GM21825 (cell line): Measurements from ENCODE around the gene SLC17A2.

Experiments used
- ATAC-seq: cut with Tn5 transposase; IDR thresholded peaks from one replicate; pipeline ENCODE4 v1.9.1; 2021; ENCODE audit warnings: mild to moderate bottlenecking, moderate library complexity; ENCODE audit not compliant: unreplicated experiment

SLC17A2 gene

DNA sequence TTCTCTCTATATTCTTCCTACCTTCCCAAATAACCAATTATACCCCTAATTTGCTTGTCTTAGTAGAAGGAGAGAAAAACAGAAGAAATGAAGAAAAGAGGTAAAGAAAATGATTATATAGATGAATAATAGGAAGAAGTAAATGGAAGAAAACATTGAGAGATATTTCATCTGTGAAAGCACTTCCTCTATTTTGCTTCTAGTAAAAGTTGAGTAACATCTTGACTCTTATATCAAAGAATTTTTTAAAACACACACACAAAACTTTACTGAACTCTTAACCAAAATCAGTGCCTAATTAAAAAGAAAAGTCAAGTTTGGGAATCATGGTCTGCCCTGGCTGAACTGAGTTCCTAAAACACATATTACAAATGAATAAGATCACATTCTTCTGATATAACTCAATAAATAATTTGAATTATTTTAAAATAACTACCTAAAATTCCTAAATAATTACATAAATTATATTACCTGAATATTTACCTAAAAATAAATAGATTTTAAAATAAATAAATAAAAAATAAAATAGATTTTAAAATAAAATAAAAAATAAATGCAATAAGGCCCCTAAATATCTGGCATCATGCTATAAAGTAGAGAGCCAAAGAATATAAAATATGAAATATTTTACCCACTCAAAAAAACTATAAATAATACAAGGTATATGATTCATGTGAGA, 8.8 kb downstream of the SLC17A2 start:
- ATAC-seq, result no peak

DNA sequence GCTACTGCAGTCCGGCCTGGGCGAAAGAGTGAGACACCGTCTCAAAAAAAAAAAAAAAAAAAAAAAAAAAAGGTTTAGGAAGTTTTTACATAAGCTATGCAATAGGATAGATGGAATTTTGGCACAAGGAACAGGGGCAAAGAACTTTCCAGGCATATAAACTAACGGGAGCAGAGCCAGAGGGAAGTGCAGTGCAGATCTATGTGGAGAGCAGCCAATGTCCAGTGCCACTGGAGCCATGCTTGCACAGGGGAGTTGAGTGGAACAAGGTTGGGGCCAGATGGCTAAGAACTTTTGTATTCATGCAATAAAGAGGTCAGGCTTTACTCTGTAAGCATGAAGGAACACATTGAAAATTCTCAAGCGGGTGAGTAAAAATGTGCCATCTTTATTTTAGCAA, 10.8 kb downstream of the SLC17A2 start:
- ATAC-seq, result no peak

DNA sequence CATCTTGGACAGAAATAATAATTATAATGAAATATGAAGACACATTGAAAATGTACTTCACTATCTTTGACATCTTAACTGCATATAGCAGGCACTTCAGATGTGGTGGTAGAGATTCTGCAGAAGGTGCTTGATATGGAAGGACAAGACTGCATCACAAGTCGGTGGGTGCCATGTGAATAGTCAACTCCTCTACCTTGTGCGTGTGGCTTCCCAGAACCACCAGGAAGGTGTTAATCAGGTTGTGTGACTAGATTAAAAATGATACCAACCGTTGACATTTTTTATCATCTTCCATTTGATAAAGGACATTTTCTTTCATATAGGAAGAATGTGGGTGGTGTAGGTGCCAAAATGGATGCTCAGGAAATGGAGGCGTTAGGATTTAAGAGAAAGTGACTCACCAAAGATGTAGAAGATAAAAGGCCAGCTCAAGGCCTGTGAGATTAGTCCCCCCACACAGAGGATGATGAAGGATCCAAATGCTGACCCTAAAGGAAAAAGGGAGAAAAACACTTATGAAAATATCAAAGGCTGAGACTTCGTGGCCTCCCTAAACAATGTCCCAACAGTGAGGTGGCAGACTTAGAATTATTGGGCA, 12.3 kb downstream of the SLC17A2 start:
- ATAC-seq, result no peak

DNA sequence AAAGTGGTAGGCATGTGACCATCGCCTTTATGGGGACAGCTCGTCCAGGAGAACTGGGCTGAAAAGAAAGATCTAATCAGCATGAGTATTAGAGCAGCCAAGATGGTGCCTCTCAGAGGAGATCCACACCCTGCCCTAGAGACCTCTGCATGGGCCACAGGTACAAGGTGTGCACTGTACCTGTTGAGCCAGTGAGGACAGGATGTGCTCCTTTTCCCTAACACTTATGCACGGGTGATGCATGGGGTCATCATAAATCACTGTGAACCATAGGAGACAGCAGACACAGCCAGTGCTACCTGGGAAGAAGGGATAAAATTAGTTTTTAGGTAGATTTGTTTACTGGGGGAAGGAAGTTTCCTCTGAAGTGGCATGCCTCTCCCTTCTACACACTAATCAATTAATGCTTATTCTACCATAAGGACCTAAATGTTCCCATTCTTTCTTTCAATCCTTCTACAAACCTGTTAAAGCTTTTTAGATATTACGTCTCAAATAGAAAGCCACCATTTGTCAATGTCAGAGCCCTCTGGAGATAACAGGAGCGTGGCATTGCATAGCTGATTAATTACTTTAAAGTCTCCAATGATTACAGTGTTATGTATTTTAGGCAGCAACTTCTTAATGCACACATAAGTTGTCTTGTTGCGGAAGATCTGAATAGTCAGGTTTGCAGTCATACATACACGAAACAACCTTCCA, 13.6 kb downstream of the SLC17A2 start:
- ATAC-seq, result no peak

DNA sequence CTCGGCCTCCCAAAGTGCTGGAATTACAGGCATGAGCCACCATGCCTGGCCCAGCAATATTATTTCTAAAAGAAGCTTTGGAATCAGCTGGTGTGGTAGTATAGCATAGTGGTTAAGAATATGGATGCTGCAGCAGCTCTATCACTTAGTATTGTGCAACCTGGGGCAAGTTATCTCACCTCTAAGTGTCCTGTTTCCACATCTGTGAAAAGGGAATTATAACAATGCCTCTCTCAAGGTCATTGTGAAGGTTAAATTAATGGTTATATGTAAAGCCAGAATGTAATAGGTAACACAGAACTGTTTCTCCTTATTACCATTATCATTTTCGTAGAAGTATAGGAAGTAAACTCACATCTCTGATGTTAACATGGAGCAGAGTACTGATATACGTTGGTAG, 14.2 kb downstream of the SLC17A2 start:
- ATAC-seq, result no peak

DNA sequence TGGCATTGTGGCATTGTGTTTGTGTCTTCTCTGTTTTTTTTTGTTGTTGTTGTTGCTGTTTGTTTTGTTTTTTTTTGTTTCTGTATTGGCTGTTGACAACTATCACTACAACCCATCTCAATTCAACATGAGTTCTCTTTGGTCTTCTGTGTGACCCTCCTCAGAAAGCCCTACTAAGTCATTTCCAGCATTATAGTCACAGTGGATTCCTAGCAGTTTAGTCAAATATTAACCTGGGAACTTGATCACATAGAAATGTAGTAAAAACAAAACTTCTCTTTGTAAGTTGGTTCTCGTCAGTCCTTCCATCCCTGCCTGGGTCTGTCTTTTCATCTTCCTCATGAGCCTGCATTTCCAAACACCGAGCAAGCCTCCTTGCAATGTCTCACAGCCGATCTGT, 16.8 kb downstream of the SLC17A2 start:
- ATAC-seq, result no peak

DNA sequence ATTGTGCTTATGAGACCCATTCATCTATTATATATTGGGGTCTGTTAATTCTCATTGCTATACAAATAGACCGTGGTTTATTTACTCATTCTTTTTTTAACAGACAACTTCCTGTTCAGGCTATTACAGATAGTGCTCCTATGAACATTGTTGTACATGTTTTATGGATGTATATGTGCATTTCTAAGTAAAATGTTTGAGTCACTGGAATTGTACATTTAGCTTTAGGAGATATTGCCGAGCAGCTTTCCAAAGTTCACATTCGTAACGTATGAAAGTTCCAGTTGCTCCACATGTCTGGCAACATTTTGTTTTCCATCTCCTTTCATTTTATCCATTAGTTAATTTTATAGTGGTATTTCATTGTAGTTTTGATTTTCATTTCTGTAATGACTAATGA, 19.1 kb downstream of the SLC17A2 start:
- no peak for ATAC-seq

DNA sequence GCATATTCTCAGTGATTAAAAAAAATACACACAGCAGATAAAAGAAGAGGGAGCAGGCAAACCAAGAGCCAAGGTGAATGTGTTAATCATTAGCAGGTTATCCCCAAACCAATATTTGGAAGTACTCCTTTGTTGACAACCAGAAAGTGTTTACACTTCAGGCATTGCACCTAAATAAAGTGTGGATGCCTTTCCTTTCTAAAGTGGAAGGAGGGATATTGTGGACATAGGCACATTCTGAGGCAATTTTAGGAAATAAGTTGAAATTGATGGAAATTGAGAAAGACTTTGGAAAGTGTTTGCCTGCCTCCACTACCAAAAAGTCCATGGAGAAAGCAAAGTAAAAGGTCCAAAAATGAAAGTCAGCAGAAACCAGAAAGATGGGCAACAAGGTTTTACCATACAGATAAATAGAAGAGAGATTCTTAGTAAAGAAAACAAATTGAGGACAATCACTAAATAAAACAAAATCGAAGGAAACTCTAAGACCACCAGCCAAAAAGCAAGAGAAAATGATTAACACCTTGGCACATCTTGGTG, 22.9 kb downstream of the SLC17A2 start:
- ATAC-seq, result no peak

DNA sequence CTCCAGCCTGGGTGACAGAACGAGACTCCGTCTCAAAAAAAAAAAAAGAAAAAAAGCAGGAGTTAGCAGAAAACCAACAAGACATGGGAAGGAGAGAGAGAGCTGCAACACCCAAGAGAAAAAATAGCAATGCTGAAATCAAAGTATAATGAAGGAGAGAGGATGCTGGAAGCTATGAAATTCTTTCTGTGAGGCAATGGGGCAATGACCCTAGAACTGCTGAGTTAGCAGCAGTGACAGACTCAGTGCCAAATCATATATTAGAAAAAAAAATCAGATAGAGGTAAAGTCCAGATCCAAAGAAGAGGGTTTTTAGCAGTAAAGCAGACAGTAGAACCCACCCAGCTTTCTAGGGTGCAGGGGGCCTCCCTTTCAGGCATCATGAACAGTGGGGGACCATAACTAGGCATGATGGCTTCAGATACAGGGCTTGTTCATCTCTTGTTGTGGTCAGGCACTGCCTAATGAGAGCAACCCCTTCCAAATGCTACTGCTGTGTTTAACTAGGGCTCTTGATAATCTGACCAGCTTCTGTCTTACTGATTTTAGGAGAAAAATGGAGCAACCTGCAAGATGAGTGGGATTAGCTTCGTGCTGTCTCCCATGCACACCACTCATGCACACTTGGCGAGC, 26.9 kb downstream of the SLC17A2 start:
- no peak for ATAC-seq

DNA sequence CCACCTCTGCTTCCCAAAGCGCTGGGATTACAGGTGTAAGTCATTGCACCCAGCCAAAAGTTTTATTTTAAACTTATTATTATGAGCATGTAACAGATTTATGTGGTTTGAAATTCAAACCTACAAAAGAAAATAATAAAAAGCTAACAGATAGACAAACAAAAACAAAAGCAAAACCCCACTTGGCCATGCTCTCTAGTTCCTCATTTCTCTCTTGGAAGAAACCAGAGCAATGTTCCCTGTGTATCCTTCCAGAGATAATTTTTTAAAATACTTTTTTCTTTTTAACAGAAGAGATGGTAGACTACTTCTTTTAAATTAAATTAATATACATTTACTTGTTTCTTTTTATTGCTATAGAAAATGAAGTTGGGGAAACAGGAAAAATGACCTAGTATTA, 28.4 kb downstream of the SLC17A2 start:
- ATAC-seq, result no peak

DNA sequence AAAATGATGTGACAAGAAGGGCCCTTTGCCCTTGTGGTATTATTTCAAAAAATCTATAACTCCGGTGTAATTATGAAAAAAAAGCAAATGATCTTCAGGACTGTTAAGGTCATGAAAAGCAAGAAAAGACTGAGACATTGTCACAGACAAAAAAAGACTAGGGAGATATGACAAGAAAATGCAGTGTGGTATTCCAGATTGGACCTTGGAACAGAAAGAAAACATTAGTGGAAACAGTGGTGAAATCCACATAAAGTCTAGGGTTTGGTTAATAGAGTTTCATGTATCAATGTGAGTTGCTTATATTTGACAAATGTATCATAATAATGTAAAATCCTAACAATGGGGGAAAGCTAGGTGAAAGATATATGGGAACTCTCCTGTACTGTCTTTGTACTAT, 29.6 kb downstream of the SLC17A2 start:
- ATAC-seq, result no peak

DNA sequence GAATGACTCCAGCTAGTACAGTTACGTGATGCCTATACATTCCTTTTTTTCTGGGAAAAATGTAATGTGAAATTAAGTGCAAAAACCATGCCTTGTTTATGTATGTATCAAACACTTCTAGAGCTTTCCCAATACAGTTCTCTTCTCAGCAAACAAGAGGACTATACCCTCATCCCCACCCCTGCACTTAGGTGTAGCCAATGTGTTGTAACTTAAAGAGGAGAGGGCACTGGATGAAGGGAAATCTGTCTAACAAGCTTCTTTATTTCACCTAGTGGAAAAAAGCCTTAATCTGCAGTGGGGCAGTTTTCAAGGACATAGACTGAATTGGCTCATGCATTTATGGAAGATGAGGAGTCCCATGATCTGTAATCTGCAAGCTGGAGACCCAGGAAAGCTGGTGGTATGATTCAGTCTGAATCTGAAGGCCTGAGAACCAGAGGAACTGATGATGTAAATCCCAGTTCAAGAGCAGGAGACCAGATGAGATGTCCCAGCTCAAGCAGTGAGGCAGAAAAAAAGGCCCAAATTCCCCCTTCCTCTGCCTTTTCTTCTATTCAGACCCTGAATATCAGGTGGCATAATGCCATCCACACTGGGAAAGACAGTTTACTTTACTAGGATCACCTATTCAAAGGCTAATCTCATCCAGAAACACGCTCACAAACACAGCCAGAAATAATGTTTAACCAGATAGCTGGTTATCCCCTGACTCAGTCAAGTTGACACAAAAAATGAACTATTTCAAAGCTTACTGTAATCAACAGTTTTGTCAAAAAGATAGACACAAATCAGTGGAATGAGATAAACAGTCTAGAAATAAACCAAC, 30.7 kb downstream of the SLC17A2 start:
- ATAC-seq, result no peak

DNA sequence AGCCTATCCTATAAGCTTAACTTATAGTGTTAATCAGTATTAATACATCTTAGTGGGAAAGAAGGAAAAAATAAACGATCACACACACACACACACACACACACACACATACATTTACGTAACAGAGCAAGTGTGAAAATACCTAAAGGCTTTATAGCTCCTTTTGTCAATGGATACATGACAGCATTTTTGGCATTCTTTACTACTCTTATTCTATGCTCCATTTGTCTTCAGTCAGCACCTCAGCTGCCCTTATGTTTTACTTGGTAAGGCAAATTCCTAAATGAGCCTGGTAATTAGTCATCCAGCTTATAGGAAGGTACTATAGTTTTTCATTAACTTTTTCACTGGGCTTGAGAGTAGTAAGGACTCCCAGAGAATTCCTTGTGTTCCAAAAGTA, 31.4 kb downstream of the SLC17A2 start:
- no peak for ATAC-seq

DNA sequence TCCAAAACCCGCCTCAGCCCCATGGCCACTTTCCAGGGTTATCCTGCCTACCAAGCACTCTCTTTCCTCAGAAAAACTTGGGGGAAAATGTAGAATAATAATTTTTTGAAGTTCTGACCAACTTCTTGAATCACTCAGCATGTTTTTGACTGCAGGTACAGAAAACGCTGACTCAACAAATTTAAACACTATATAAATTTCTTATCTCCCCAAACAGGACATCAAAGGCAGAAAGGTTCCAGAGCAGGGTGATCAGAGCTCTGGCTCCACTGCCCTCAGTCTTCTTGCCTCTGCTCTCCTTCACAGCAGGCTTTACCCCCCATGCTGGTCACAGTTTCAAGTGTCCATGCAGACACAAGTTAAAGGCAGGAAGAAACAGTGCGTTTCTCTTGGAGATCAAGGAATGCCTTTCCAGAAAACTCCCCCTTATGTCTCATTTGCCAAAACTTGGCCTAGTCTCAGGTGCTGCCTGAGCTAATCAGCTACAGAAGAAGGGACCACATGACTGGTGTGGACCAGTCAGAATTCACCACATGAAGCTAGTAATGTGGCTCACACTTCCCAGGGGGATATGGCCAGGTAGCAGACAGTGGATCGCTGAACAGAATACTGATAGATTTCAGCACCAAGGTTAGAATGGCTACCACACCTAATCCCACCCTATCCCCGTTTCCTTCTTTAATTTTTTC, 32.1 kb downstream of the SLC17A2 start:
- no peak for ATAC-seq

DNA sequence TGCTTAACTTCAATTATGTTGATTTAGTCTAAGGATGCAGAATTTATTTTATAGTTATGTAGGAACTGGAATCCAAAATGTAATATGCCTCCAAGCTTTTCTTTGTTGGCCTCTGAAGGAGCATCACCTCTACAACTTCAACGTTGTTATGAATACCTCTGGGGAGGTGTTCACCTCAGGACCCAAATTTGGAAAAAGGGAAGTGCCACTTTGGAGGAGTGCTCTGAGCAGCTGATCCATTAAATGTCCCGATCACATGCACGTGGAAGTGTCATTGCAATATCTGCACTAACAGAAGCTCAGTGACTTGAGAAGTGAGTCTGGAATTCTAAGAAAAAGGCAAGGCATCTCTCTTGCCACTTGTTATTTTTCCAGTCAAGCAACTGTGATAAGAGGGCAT, 34.2 kb downstream of the SLC17A2 start:
- ATAC-seq, result no peak

DNA sequence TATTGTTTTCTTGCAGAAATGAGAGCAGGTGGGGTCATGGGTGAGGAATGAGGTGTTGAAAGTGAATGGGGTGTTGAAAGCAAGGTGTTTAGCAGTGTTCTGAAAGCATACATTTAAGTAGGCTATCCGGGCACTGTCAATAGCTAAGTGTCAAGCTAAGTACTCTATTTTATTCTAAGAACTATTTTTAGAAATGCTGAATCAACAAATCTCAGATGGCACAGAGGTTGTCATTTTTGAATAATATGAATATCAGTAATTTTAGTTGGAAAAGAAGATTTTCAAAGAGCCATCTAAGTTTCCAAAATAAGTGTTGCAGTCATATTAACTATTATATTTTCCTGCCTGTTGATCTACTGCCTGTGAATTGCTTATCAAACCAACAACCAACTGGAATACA, 34.7 kb downstream of the SLC17A2 start:
- no peak for ATAC-seq

DNA sequence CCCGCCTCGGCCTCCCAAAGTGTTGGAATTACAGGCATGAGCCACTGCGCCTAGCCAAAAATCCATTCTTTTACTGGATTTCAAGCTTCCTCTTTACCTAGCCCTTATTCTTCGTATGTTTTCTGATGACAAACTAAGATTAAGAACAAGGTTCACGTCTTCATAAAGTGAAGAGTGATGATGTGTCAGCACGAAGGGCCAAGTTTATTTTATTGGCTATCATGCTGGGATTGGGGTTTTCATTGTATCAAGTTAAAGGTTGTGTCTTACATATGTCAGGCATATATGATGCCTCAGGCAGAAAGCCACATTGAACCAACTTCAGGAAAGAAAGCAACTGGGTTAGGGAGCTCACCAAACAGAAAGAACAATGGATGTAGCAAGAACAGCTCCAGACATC, 36.7 kb downstream of the SLC17A2 start:
- no peak for ATAC-seq

DNA sequence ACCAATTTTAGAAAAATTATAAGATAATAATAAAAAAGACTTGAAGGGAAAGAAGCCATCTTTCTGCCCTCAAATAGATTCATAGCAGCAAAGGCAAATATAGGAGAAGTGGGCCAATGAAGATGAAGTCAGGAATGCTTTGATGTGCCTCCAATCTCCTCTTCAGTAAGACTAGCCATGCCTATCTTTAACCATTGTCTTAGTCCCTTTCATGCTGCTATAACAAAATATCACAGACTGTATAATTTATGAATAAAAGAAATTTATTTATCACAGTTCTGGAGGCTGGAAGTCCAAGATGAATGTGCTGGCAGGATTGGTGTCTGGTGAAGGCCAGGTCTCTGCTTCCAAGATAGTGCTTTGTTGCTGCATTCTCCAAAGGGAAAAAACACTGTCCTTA, 37.6 kb downstream of the SLC17A2 start:
- no peak for ATAC-seq

DNA sequence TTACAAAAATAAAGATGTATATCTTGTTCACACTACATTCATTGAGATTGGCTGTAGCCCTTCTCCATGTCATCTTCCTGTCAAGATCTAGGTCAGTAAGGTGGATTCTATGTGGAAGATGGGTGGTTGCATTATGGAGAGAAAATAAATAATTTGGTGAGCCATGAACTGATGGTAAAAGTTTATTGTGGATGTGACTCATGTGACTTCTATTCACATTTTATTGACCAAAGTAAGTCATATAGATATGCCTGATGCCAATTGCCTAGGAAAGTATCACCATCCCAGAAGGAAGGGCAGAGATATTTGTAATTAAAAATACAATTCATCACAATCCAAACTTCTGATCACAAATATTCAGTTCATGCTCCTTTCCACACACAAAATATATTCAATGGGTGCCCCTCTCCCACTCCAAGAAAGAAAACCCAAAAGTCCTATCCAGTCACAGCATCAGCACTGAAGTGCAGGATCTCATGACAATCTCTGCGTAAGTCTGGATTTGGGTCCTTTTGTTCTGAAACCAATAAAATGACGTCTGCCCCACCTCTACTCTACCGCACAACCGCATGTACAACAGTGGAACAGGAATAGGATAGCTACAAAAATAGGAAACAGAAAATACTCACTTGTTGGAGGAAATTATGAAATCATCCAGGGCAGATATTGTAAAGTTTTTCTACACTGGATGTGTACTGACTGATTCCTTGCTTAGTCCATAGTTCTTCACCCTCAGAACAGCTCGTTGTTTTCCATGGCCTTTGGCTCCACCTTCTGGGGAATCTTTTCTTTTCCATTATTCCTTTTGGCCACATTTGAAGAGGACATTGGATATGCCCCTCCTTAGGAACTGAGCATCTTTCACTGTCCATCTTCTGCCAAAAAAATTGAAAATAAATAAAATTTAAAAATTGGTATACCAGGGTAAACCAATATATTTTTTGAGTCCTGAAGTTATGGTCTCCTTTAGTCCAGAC, 40.3 kb downstream of the SLC17A2 start:
- ATAC-seq, result no peak
